ENCODE data around the gene C14orf119.

C14orf119 gene

GRCh38 chr14:23126548-23127278, 31.4 kb downstream of the C14orf119 start:
- Histone ChIP-seq H3K14ac (ENCODE audit: low read length) (no peak overlapping the region), H3K9ac (ENCODE audit: low read length) (no peak overlapping the region), H3K79me2 (ENCODE audit: control insufficient read depth, insufficient read depth, low read length, poor library complexity) (no peaks in the 10 kb centered on the region), H3K9me3 (ENCODE audit: insufficient read depth, low read depth, low read length) (no peaks in the 10 kb centered on the region), H3K4me1 (ENCODE audit: control insufficient read depth in 1 of 2, insufficient read depth in 2 of 2, low read length in 2 of 2) (no peaks in the 10 kb centered on the region), H3K27me3 (ENCODE audit: insufficient read depth, low read length) (no peaks in the 10 kb centered on the region), H2BK5ac (ENCODE audit: low read depth, low read length, poor library complexity) (no peak overlapping the region), H3K4ac (ENCODE audit: low read depth, low read length) (no peak overlapping the region), H4K12ac (ENCODE audit: low read depth, low read length) (no peak overlapping the region), H3K23ac (ENCODE audit: low read length) (no peak overlapping the region), H3K27ac (ENCODE audit: low read depth, low read length) (no peak overlapping the region), H2BK120ac (ENCODE audit: insufficient read depth, low read length, poor library complexity) (no peak overlapping the region), H3K4me3 (ENCODE audit: low read depth, low read length) (peak overlapping the region; percentile 43), H2BK12ac (ENCODE audit: low read length) (no peak overlapping the region), H3K79me1 (ENCODE audit: low read length) (no peaks in the 10 kb centered on the region), H3K36me3 (ENCODE audit: control insufficient read depth in 1 of 2, insufficient read depth in 2 of 2, low read length in 2 of 2) (peaks cover 25 to 26% of the 10 kb centered on the region in 2 experiments), H2AFZ (ENCODE audit: insufficient read depth, low read length, poor library complexity) (no peak overlapping the region), H3K4me2 (ENCODE audit: low read length) (no peak overlapping the region), H2AK5ac (ENCODE audit: low read length) (no peak overlapping the region), H4K91ac (ENCODE audit: low read depth, low read length) (no peak overlapping the region), H3K18ac (ENCODE audit: low read length) (no peak overlapping the region), H4K8ac (ENCODE audit: low read depth, low read length) (no peak overlapping the region)
- no peak for DNase-seq
- WGBS (ENCODE audit: extremely low coverage, insufficient coverage, insufficient read length), result no CpG with 5 or more reads among the region's 8 CpGs

DNA sequence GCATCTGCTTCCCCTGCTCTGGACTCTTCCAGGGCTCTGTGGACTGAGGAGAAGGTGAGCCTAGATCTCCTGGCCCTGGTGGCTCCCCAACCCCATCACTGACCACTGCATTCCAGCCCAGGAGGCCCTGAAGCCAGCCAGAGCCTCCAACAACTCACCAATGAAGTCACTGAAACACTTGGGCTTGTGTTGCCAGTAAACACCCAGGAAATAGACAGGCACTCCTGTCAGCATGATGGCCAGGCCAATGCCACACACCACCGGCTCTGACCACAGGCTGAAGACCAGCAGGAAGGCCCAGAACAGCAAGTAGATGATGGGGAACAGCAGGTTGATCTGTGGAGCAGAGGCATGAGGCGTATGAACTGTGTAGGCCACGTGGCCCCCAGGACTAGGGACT, 32.6 kb downstream of the C14orf119 start:
- Histone ChIP-seq H3K4ac (ENCODE audit: low read depth, low read length) (no peak overlapping the region), H3K23ac (ENCODE audit: low read length) (no peak overlapping the region), H3K36me3 (ENCODE audit: control insufficient read depth in 1 of 2, insufficient read depth in 2 of 2, low read length in 2 of 2) (peaks cover 26 to 27% of the 10 kb centered on the region in 2 experiments), H2BK12ac (ENCODE audit: low read length) (no peak overlapping the region), H4K91ac (ENCODE audit: low read depth, low read length) (no peak overlapping the region), H4K8ac (ENCODE audit: low read depth, low read length) (no peak overlapping the region), H3K9me3 (ENCODE audit: insufficient read depth, low read depth, low read length) (no peaks in the 10 kb centered on the region), H2AK5ac (ENCODE audit: low read length) (no peak overlapping the region), H3K14ac (ENCODE audit: low read length) (no peak overlapping the region), H3K9ac (ENCODE audit: low read length) (no peak overlapping the region), H3K79me1 (ENCODE audit: low read length) (no peaks in the 10 kb centered on the region), H3K79me2 (ENCODE audit: control insufficient read depth, insufficient read depth, low read length, poor library complexity) (no peaks in the 10 kb centered on the region), H2AFZ (ENCODE audit: insufficient read depth, low read length, poor library complexity) (no peak overlapping the region), H2BK120ac (ENCODE audit: insufficient read depth, low read length, poor library complexity) (no peak overlapping the region), H3K4me3 (ENCODE audit: low read depth, low read length) (no peak overlapping the region), H3K27me3 (ENCODE audit: insufficient read depth, low read length) (no peaks in the 10 kb centered on the region), H3K4me1 (ENCODE audit: control insufficient read depth in 1 of 2, insufficient read depth in 2 of 2, low read length in 2 of 2) (no peaks in the 10 kb centered on the region), H2BK5ac (ENCODE audit: low read depth, low read length, poor library complexity) (no peak overlapping the region), H3K4me2 (ENCODE audit: low read length) (no peak overlapping the region), H3K18ac (ENCODE audit: low read length) (no peak overlapping the region), H4K12ac (ENCODE audit: low read depth, low read length) (peak overlapping the region; percentile 12), H3K27ac (ENCODE audit: low read depth, low read length) (no peak overlapping the region)
- DNase-seq, result no peak
- no CpG with 5 or more reads among the region's 3 CpGs for WGBS (ENCODE audit: extremely low coverage, insufficient coverage, insufficient read length)

- H2AFZ ChIP-seq (ENCODE audit: insufficient read depth, low read length, poor library complexity), result no peak overlapping the region
Observed at GRCh38 chr14:23128969-23129758, 33.9 kb downstream of the C14orf119 start.

GRCh38 chr14:23129759-23130316, 34.5 kb downstream of the C14orf119 start:
- H3K27ac ChIP-seq (ENCODE audit: low read depth, low read length), result no peak overlapping the region
- H3K27me3 ChIP-seq (ENCODE audit: insufficient read depth, low read length), result no peaks in the 10 kb centered on the region
- no peak overlapping the region for H3K23ac ChIP-seq (ENCODE audit: low read length)
- H3K14ac ChIP-seq (ENCODE audit: low read length), result no peak overlapping the region
- no peak overlapping the region for H2BK12ac ChIP-seq (ENCODE audit: low read length)
- H3K4ac ChIP-seq (ENCODE audit: low read depth, low read length), result no peak overlapping the region
- no peaks in the 10 kb centered on the region for H3K9me3 ChIP-seq (ENCODE audit: insufficient read depth, low read depth, low read length)
- H4K91ac ChIP-seq (ENCODE audit: low read depth, low read length), result no peak overlapping the region
- H3K4me2 ChIP-seq (ENCODE audit: low read length), result no peak overlapping the region
- DNase-seq, result peak; percentile 61 to 76
- no peak overlapping the region for H3K4me3 ChIP-seq (ENCODE audit: low read depth, low read length)
- H2AK5ac ChIP-seq (ENCODE audit: low read length), result no peak overlapping the region
- no peak overlapping the region for H4K8ac ChIP-seq (ENCODE audit: low read depth, low read length)
- H3K9ac ChIP-seq (ENCODE audit: low read length), result no peak overlapping the region
- no peak overlapping the region for H2AFZ ChIP-seq (ENCODE audit: insufficient read depth, low read length, poor library complexity)
- peaks cover 26 to 27% of the 10 kb centered on the region in 2 experiments for H3K36me3 ChIP-seq (ENCODE audit: control insufficient read depth in 1 of 2, insufficient read depth in 2 of 2, low read length in 2 of 2)
- no CpG with 5 or more reads among the region's 7 CpGs for WGBS (ENCODE audit: extremely low coverage, insufficient coverage, insufficient read length)
- H2BK120ac ChIP-seq (ENCODE audit: insufficient read depth, low read length, poor library complexity), result no peak overlapping the region
- no peak overlapping the region for H4K12ac ChIP-seq (ENCODE audit: low read depth, low read length)
- H2BK5ac ChIP-seq (ENCODE audit: low read depth, low read length, poor library complexity), result no peak overlapping the region
- no peak overlapping the region for H3K18ac ChIP-seq (ENCODE audit: low read length)
- H3K79me2 ChIP-seq (ENCODE audit: control insufficient read depth, insufficient read depth, low read length, poor library complexity), result no peaks in the 10 kb centered on the region
- H3K79me1 ChIP-seq (ENCODE audit: low read length), result no peaks in the 10 kb centered on the region
- no peaks in the 10 kb centered on the region for H3K4me1 ChIP-seq (ENCODE audit: control insufficient read depth in 1 of 2, insufficient read depth in 2 of 2, low read length in 2 of 2)

More at GRCh38 chr14:23128969-23129758, 33.9 kb downstream of the C14orf119 start:
- H2AK5ac ChIP-seq (ENCODE audit: low read length), result no peak overlapping the region
- no peak overlapping the region for H3K4ac ChIP-seq (ENCODE audit: low read depth, low read length)
- no peak overlapping the region for H3K4me2 ChIP-seq (ENCODE audit: low read length)
- no peak overlapping the region for H3K27ac ChIP-seq (ENCODE audit: low read depth, low read length)
- H3K79me2 ChIP-seq (ENCODE audit: control insufficient read depth, insufficient read depth, low read length, poor library complexity), result no peaks in the 10 kb centered on the region
- H3K9ac ChIP-seq (ENCODE audit: low read length), result no peak overlapping the region
- H3K36me3 ChIP-seq (ENCODE audit: control insufficient read depth in 1 of 2, insufficient read depth in 2 of 2, low read length in 2 of 2), result peaks cover 26 to 27% of the 10 kb centered on the region in 2 experiments
- no peak overlapping the region for H2BK12ac ChIP-seq (ENCODE audit: low read length)
- H4K12ac ChIP-seq (ENCODE audit: low read depth, low read length), result no peak overlapping the region
- no peak overlapping the region for H3K4me3 ChIP-seq (ENCODE audit: low read depth, low read length)
- no peak for DNase-seq
- no peaks in the 10 kb centered on the region for H3K79me1 ChIP-seq (ENCODE audit: low read length)
- no peak overlapping the region for H2BK5ac ChIP-seq (ENCODE audit: low read depth, low read length, poor library complexity)
- no peak overlapping the region for H4K8ac ChIP-seq (ENCODE audit: low read depth, low read length)
- WGBS (ENCODE audit: extremely low coverage, insufficient coverage, insufficient read length), result no CpG with 5 or more reads among the region's 7 CpGs
- no peaks in the 10 kb centered on the region for H3K27me3 ChIP-seq (ENCODE audit: insufficient read depth, low read length)
- H3K9me3 ChIP-seq (ENCODE audit: insufficient read depth, low read depth, low read length), result no peaks in the 10 kb centered on the region
- H2BK120ac ChIP-seq (ENCODE audit: insufficient read depth, low read length, poor library complexity), result no peak overlapping the region
- no peak overlapping the region for H3K18ac ChIP-seq (ENCODE audit: low read length)
- H3K23ac ChIP-seq (ENCODE audit: low read length), result no peak overlapping the region
- H3K4me1 ChIP-seq (ENCODE audit: control insufficient read depth in 1 of 2, insufficient read depth in 2 of 2, low read length in 2 of 2), result no peaks in the 10 kb centered on the region
- no peak overlapping the region for H3K14ac ChIP-seq (ENCODE audit: low read length)
- H4K91ac ChIP-seq (ENCODE audit: low read depth, low read length), result no peak overlapping the region

Data from trophoblast cell (in vitro differentiated cells and primary cell).